Measurements from ENCODE around the gene ETV6. TPM values are rescaled to one million over a fixed set of nuclear protein-coding genes. Genes with fewer than 3 reads are reported as not detected.
A peak's percentile ranks its signal among the peaks of the same experiment; 100 is the strongest.

Gene ETV6
- polyA plus RNA-seq, 3 donors: 6.8 to 45.1 (median 11.7) TPM

GRCh38 chr12:11795913-11796459, 146.5 kb downstream of the ETV6 start:
- intact Hi-C loops (cut with micrococcal nuclease): no loop called here
- H3K4me2 ChIP-seq (replicated peaks; ENCODE audit: extremely low read depth, low read length, poor library complexity, severe bottlenecking): no peak overlapping the region
- H3K4me3 Mint-ChIP-seq: no peak overlapping the region
- H2AFZ ChIP-seq (ENCODE audit: insufficient read depth, low read depth, low read length, poor library complexity, severe bottlenecking): no peak overlapping the region
- TF ChIP-seq CTCF (IDR thresholded peaks at IDR 0.05): no peak
- H3K79me2 ChIP-seq (ENCODE audit: insufficient read depth, low read length): peaks cover 100% of the 10 kb centered on the region
- peaks cover 84% of the 10 kb centered on the region for H3K4me1 Mint-ChIP-seq
- H3K27ac ChIP-seq (ENCODE audit: low read depth in 1 of 2, low read length in 2 of 2): peak overlapping the region in 1 of 2 donors; percentile 67
- H4K20me1 ChIP-seq (ENCODE audit: insufficient read depth, low read length): peaks cover 62% of the 10 kb centered on the region
- no peak for DNase-seq
- H3K4me1 ChIP-seq (ENCODE audit: control insufficient read depth in 1 of 2, insufficient read depth in 2 of 2, low read length in 2 of 2): peaks cover 53 to 73% of the 10 kb centered on the region in 2 donors
- no peak overlapping the region for H3K4me3 ChIP-seq (replicated peaks in 1 of 3; ENCODE audit: low read depth in 2 of 3, low read length in 3 of 3)
- H3K36me3 Mint-ChIP-seq: peaks cover 21 to 29% of the 10 kb centered on the region in 2 donors
- no peaks in the 10 kb centered on the region for H3K9me3 ChIP-seq (replicated peaks in 1 of 2; ENCODE audit: control insufficient read depth in 1 of 2, insufficient read depth in 1 of 2, low read length in 2 of 2)
- peaks cover 0 to 8% of the 10 kb centered on the region in 2 donors for H3K36me3 ChIP-seq (replicated peaks in 1 of 2; ENCODE audit: control insufficient read depth in 1 of 2, insufficient read depth in 2 of 2, low read length in 2 of 2)
- peak overlapping the region; percentile 40 to 88 (median 64) for H3K27ac Mint-ChIP-seq
- no peaks in the 10 kb centered on the region for H3K9me3 Mint-ChIP-seq
- no peak overlapping the region for H3K9ac ChIP-seq (ENCODE audit: insufficient read depth, low read length, poor library complexity, severe bottlenecking)
- WGBS (ENCODE audit: insufficient coverage): 33% methylated on average over 2 of the region's 6 CpGs
- peaks cover 0 to 1% (median 0%) of the 10 kb centered on the region in 3 donors for H3K27me3 Mint-ChIP-seq (ENCODE audit: low read depth in 3 of 3)
- H3K27me3 ChIP-seq (ENCODE audit: control insufficient read depth in 2 of 2, insufficient read depth in 2 of 2, low read length in 2 of 2): no peaks in the 10 kb centered on the region

GRCh38 chr12:11797317-11797913, 147.9 kb downstream of the ETV6 start:
- H3K4me2 ChIP-seq (replicated peaks; ENCODE audit: extremely low read depth, low read length, poor library complexity, severe bottlenecking): no peak overlapping the region
- H3K27ac ChIP-seq (ENCODE audit: low read depth in 1 of 2, low read length in 2 of 2): peak overlapping the region; percentile 43 to 67
- peaks cover 0 to 1% (median 0%) of the 10 kb centered on the region in 3 donors for H3K27me3 Mint-ChIP-seq (ENCODE audit: low read depth in 3 of 3)
- no peaks in the 10 kb centered on the region for H3K9me3 ChIP-seq (replicated peaks in 1 of 2; ENCODE audit: control insufficient read depth in 1 of 2, insufficient read depth in 1 of 2, low read length in 2 of 2)
- no peaks in the 10 kb centered on the region for H3K9me3 Mint-ChIP-seq
- no peak overlapping the region for H2AFZ ChIP-seq (ENCODE audit: insufficient read depth, low read depth, low read length, poor library complexity, severe bottlenecking)
- peak overlapping the region in 1 of 2 donors; percentile 55 for H3K4me3 Mint-ChIP-seq
- H3K79me2 ChIP-seq (ENCODE audit: insufficient read depth, low read length): peaks cover 100% of the 10 kb centered on the region
- intact Hi-C loops (cut with micrococcal nuclease): no loop called here
- H3K36me3 Mint-ChIP-seq: peaks cover 20 to 27% of the 10 kb centered on the region in 2 donors
- H3K4me1 Mint-ChIP-seq: peaks cover 87% of the 10 kb centered on the region
- WGBS (ENCODE audit: insufficient coverage): 0% methylated on average over 1 of the region's 5 CpGs
- peaks cover 0 to 11% of the 10 kb centered on the region in 2 donors for H3K36me3 ChIP-seq (replicated peaks in 1 of 2; ENCODE audit: control insufficient read depth in 1 of 2, insufficient read depth in 2 of 2, low read length in 2 of 2)
- no peaks in the 10 kb centered on the region for H3K27me3 ChIP-seq (ENCODE audit: control insufficient read depth in 2 of 2, insufficient read depth in 2 of 2, low read length in 2 of 2)
- TF ChIP-seq CTCF (IDR thresholded peaks at IDR 0.05): no peak
- H3K4me1 ChIP-seq (ENCODE audit: control insufficient read depth in 1 of 2, insufficient read depth in 2 of 2, low read length in 2 of 2): peaks cover 58 to 81% of the 10 kb centered on the region in 2 donors
- peak overlapping the region; percentile 75 to 90 (median 86) for H3K27ac Mint-ChIP-seq
- peak in 2 of 3 donors; percentile 69 to 78 for DNase-seq
- peaks cover 70% of the 10 kb centered on the region for H4K20me1 ChIP-seq (ENCODE audit: insufficient read depth, low read length)
- no peak overlapping the region for H3K9ac ChIP-seq (ENCODE audit: insufficient read depth, low read length, poor library complexity, severe bottlenecking)
- no peak overlapping the region for H3K4me3 ChIP-seq (replicated peaks in 1 of 3; ENCODE audit: low read depth in 2 of 3, low read length in 3 of 3)

Measured in CD14-positive monocyte (primary cell).